ENCODE results near the gene FYTTD1.

FYTTD1 gene

DNA sequence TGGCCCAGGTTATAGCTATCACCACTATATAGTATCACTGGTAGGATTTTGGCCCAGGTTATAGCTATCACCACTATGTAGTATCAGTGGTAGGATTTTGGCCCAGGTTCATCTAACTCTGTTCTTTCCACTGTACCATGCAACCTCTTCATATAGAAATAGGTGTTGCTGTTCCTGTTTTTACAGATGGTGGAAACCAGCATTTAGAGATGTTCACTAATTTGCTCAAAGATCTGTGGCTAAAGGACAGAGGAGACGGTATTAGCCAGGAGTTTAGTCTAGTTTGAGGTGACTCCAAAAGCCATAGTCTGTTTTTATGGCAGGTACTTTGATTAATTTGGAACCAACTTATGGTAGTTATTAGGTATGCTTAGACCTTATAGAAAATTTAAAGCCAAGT, 44.4 kb downstream of the FYTTD1 start:
- DNase-seq, result no peak

DNA sequence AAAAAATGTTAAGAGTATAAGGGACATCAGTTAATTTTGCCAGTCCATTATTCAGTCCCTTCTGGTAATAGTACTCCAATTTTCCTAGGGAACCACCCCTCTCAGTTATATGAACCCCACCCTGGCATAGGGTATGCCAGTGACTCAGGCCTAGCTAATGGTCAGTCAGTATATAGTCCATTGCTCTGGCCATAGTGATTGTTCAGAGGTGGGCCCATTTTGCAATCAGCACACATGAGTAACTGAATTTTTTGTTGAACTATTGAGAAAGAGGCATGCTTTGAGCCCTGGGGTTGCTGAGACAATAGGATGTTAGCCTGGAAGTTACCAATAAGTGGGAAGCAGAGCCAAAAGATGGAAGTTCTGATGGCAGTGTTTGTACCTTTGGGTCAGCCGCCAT, 45.5 kb downstream of the FYTTD1 start:
- no peak for DNase-seq

DNA sequence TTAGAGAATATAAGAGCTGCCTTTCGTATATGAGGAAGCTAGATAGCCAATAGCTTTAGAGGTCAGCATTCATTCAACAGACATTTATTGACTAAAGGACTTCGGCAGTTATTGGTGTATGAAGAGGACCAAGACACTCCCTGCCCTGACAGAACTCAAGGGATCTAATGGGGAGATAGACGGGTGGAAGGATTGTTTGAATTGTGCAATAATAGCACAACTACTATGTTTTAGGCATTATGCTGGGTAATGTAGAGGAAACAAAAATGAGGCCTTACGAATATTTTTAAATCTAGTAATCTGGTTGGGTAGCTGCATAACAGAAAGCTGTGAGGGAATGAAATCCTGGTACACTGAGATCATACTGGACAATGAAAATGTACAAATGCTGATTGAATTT, 46.4 kb downstream of the FYTTD1 start:
- DNase-seq, result no peak

DNA sequence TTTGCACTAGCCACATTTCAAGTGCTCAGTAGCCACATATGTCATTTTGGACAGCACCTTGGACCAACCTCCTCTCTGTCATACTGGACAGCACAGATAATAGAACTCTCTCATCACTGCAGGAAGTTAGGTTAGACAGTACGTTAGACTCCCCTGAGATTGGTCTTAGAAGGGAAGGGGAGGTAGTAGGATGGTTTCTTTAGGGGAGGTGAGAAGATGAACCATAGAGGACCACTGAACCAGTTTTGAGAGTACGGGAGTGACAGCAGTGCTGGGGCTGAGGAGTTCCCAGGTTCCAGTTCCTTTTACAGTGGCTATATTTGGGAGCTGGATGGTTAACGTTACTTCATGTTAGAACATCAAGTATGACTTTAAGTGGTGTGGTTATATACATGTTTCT, 49.2 kb downstream of the FYTTD1 start:
- DNase-seq, result no peak

DNA sequence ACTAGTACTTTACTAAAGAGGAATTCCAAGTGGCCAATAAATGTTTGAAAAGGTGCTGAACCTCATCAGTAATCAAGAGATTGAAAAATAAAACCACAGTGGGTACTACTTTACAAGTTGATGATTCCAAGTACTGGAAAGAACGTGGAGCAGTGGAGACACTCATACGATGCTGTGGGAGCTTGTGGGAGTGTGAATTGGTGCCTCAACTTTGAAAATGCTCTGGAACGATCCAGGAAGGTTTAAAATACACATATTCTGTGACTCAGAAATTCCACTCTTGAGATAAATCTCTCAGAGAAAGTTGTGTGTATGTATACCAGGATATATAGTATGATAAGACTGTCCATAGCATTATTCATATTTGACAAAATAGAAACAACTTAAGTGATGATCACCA, 50.7 kb downstream of the FYTTD1 start:
- DNase-seq, result no peak

DNA sequence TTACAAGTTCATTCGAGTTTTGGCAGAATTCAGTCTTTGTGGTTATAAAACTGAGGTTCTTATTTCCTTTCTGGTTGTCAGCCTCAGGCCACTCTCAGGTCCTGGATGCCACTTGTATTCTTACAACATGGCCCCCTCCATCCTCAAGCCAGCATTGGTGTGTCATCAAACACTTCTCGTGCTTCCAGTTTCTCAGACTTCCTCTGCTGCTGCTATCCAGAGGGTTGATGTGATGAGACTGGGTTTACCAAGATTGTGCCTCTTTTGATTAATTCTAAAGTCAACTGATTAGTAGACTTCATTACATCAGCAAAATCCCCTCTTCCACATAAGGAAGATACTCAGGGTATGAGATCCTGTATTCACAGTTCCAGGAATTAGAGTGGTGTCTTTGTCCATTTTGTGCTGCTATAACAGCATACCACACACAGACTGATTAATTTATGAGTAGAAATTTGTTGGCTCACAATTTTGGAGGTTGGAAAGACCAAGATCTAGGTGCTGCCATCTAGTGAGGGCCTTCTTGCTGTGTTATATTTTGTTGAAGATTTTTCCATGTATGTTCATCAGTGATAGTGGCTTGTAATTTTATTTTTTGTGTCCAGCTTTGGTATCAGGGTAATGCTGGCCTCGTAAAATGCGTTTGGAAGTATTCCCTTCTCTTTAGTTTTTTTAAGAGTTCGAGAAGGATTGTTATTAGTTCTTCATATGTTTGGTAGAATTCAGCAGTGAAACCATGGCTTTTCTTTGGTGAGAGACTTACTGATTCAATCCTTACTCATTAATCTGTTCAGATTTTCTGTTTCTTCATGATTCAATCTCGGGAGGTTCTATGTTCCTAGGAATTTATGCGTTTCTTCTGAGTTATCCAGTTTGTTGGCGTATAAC, 52.5 kb downstream of the FYTTD1 start:
- peak in 1 of 2 donors; percentile 55 for DNase-seq

DNA sequence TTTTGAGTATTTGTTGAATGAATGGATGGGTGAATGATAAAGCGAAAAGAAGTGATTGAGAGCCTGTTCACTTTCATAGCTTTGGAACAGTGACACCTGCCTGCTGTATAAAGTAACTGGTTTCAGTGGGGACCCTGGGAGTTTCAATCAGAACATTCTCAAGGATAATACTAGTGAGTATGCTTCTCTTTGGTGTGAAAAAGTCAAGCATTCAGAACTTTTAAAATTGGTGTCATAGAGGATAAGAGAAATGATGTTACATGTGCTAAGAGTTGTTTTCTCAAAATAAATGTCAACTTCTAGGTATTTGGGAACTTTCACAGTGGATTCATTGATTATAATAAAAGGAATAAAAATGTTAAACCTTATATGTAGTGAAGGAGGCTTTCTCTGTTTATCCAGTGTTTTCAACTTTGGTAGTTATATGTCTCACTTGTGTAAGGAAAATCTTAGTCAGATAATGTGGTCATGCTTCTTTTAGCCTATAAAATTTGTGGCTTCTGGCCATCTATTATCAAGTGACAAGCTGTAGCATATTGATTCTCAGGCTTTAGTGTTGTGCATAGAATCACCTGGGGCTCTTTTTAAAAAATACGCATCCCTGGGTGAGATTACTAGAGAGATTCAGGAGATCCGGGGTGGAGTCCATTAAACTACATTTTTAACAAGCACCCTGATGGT, 53.2 kb downstream of the FYTTD1 start:
- DNase-seq, result no peak

DNA sequence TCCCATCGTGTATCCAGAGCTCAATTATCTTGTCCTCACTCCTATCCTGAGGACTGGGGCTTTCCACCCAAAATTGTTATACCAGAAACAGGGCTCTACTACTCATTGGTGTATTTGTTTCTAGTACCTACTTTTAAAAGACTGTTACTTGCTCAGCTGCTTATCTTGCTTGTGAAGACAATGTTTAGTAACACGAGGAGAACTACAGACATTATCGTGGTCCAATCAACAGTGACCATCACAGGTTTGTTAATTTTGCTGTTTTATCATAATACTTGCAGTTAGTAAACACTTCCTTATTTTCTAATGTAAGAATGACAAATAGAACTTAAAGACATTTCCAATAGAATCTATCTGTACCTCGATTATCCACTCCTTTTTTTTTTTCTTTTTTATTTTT, 54.8 kb downstream of the FYTTD1 start:
- DNase-seq, result no peak

DNA sequence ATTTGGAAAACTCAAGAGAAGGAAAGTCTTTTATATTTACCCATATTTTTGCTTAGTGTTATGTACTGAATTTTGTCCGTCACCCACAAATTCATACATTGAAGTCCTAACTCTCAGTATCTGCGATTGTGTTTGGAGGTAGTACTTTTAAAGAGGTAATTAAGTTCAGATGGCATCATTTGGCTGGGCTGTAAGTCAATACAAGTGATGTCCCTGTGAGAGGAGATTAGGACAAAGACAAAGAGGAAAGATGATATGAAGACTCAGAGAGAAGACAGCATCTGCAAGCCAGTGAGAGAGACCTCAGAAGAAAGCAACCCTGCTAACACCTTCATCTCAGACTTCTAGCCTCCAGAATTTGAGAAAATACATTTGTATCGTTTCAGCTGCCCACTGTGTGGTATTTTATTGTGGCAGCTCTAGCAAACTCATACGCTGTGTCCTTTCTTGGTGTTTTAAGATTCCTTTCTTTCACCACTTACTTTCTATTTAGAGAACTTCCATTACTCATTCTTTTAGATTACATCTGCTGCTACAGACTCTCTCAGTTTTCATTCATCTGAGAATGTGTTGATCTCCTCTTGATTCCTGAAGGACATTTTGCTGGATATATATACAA, 58.4 kb downstream of the FYTTD1 start:
- no peak for DNase-seq

DNA sequence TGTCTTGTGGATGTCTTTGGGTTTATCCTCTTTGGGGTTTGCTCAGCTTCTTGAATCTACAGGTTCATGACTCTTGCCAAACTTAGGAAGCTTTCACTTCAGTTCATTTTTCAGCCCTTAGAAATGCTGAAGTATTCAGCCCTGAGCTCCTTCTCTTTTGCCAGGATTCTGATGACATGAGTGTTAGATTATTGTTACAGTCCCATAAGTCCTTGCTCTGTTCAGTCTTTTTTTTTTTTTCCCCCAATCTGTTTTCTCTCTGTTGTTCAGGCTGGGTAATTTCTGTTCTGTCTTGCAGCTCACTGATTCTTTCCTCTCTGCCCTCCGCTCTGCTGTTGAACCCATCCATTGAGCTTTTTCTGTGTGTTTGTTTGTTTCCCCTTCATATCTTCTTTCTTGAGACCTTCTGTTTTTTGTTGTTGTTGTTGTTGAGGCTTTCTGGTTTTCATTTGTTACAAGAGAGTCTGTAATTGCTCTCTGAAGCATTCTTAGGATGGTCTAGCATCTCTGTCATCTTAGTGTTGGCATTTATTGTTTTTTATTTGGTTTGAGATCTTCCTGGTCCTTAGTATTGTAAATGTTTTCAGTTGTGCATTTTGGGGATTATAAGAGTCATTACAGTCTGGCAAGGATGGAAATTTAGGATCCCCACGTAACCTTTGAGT, 59.8 kb downstream of the FYTTD1 start:
- no peak for DNase-seq

DNA sequence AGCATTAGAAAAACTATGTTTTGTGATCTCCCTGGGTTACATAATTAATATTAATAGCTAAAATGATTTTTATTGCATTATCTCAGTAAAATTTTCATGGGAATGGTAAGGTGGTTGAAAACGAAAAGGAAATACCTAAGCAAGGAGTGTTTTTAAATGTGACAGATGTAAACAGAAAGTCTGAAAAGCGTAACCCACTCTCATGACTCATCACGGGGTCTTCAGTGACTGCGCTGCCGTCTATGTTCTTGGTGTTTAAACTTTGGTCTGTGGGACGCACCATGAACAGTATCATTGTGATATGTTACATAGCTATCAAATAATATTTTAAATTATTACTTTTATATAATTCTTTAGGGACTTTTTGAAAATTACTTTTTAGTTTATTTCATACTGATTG, 61.2 kb downstream of the FYTTD1 start:
- DNase-seq, result no peak

DNA sequence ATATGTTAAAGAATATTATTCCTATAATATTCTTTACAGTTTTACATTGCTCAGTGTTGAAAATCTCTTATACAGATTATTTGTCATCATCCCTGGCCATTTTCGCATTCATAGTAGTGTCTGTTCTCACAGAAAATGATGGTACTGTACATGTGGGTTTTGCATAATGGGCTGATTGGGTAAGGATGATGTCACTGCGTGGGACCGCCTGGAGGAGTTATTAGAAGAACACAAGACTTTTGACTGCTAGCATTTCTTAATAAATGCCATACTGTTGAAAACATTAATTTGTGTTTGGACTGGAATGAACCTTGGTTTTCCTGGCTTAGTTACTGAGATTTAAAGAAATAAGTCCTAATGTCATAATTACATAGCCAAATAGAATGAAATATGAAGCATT, 61.7 kb downstream of the FYTTD1 start:
- DNase-seq, result no peak

DNA sequence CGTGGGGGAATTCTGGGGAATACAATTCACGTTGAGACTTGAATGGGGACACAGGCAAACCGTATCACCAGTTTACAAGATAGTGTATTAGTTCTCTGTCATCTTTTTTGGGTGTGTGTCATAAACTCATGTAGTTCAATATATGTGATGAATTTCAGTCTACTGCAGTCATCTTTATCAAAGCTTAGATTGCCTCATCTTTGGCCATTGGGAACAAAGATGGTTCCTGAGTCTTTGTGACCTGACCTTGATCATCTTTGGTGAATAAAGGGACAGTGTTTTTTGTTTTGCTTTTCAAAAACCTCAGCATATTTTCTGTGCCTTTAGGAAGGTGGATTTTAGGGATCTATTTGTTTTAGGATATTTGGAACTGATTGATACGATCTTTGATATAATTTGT, 64.7 kb downstream of the FYTTD1 start:
- DNase-seq, result no peak

DNA sequence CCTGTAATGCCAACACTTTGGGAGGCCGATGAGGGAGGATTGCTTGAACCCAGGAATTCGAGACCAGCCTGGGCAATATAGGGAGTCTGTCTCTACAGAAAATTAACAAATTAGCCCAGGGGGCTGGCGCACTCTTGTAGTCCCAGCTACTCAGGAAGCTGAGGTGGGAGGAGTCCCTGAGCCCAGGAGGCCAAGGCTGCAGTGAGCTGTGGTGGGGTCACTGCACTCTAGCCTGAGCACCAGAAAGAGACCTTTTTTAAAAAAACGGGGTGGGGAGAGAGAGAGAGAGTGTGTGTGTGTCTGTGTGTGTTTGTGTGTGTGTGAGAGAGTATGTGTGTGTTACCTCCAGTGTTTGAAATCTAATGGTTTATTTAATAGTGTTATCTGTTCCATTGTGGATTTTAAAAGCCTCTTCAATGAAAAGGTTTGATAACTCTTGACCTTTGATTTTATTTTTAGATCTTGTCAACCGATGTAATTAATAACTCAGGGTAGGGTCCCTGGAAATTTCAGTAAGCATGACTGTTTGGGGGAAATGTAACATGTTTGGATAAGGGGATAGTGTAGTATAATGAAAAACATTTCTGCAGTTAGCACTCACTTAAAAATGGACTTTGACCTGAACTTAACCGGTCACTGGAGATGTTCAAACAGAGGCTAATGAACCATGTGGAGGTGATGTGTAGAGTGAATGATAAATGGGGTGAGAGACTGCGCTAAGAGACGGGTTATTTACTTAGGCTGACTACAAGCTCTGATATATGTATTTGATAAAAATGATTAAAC, 71.1 kb downstream of the FYTTD1 start:
- no peak for DNase-seq

DNA sequence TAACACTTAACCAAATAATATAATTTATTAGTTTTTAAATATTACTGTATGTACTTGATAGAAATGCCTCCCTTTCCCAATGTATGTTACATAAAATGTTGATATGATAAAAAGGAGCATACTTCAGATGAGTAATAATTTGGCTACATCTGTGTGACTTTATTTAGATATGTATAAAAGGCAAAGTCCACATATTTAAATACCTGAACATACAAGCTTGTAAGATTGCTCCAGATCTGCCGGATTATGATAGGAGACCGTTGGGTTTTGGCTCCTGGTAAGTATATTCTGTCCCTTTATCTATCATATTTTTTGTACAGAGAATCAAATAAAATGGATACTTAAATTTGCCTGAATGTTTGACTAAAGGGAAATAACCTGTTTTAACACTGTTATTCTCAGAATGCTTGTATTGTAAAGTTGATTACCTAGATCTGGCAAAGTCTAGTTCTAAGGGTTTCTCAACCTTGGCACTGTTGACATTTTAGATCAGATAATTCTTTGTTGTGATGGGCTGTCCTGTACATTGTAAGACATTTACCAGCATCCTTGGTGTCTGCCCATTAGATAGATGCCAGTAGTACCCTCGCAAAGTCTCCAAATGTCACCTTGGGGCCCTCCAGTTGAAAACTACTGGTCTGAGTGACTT, 79.8 kb downstream of the FYTTD1 start:
- no peak for DNase-seq

DNA sequence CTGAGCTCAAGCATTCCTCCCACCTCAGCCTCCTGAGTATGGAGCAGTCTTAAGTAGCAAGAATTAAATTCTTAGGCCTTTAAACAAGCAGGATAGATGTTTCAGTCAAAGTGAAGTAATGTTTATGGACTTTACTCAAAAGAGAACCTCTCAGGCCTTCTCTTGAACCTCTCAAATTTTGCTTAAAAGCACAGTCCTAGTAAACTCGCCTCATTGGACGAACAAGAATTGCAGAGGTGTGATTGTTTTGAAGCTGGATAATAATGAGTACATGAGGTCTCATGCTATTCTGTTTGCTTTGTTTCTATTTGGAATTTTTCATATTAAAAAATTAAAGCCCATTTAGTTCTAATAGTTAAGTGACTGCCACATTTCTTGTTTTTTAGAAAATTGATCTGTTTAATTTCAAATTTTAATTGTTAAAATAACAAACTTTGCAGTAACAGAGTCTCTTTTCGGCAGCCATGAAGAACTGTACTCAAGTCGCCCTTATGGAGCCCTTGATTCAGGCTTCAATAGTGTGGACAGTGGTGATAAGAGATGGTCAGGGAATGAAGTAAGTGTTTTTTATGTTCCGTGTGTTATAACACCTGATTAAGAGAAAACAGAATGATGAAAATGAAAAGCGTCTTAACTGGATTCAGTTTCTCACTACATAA, 80.8 kb downstream of the FYTTD1 start:
- DNase-seq, result no peak

DNA sequence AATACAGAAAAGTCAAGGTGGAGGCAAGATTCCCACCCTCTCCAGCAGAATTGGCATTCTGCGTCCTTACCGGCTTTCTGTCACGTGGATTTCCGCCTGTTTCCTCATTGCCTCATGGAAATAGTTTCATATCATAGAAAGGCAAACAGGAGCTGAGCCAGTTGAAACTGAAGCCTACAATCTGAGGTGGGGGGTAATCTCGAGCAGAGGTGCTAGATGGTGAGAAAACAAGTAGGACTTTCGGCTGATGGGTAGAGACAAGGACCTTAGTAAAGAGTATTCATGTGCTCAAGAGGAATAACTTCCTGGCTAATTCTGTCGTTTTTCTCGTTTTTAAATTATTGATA, 81.3 kb downstream of the FYTTD1 start:
- DNase-seq, result no peak

DNA sequence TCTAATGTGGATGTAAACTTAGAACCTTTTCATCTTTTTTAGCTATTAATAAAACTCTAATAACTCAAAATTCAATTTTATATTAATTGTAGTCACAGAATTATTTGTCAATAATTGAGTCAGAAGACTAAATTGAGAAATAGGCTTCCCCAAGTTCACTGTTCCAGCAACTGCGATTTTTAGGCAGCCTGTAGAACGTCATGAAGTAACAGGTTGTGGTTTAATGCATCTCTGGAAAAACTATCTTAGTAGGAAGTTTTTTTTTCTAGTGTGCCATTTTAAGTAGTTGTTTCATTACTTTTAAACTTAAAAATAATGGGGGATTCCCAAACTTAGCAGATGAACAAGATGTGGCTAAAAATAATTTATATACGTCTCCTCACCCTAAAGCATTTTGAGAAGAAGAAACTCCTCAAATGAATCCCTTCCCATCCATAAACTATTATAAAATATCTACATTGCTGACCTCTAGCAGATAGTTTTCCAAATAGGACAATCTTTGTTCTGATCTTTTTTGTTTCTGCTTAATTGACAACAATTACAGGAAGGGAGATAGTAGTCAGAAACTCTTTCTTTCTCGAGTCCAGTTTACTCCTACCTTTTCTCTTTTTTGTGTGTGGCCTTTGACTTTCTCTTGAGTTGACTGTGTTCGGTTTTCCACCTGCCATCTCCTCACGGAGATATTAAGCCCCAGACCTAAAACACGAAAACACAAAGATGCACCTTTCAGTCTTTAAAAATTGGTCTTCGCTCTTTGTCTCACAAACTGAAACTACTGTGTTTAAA, 84.4 kb downstream of the FYTTD1 start:
- DNase-seq, result no peak

DNA sequence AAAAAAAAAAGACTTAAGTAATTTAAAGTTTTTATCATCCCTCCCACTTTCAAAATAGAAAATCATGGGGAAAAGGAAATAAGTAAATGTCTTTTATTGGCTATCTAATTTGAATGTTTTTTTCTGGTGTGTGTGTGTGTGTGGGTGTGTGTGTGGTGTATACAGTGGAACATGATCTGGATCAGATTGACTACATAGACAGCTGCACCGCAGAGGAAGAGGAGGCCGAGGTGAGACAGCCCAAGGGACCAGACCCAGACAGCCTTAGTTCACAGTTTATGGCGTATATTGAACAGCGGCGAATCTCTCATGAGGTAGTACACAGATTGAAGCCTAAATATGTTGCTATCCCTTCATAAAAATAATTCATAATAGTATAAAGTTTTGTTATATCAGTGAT, 85.8 kb downstream of the FYTTD1 start:
- DNase-seq, result no peak

DNA sequence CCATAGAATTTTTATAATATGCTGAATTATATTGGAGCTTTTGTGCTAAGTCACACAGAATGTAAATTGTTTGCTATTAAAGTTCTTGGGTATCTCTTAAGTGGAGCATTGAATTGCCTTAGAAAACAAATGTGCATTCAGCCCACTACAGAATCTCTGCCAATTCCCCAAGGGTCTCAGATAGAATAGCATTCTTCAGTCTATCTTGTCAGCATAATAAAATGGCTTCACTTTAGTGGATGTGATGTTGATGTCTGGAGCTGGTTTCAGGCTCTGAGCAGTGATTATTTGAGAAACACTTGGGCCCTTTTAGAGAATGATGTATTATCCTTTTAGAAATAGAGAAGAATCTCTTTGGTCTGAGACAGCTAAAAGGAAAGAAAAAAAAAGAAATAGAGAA, 86.6 kb downstream of the FYTTD1 start:
- DNase-seq, result no peak

Data from bone marrow (tissue), 2 donors.